ENCODE measurements around the gene CNTRL.
"Not testable (repeated sequence)": the region's sequence is repeated elsewhere in the genome, so short reads cannot be mapped to it uniquely, and the experiment has no call there.

Gene CNTRL

GRCh38 chr9:121178676-121179372 is 104.1 kb downstream of the CNTRL start:
- Histone ChIP-seq H3K4me1 (ENCODE audit: insufficient read depth, low read length, severe bottlenecking) (peaks cover 22% of the 10 kb centered on the region), H3K9ac (ENCODE audit: low read length) (no peak overlapping the region), H3K4me3 (ENCODE audit: low read depth, low read length, poor library complexity, severe bottlenecking) (no peak overlapping the region), H3K36me3 (ENCODE audit: insufficient read depth, low read length) (peaks cover 93% of the 10 kb centered on the region), H3K79me2 (ENCODE audit: insufficient read depth, low read length) (no peaks in the 10 kb centered on the region), H3K27me3 (ENCODE audit: insufficient read depth, low read length) (no peaks in the 10 kb centered on the region), H3K9me2 (ENCODE audit: low read depth, low read length) (no peaks in the 10 kb centered on the region), H2AFZ (ENCODE audit: low read length) (no peak overlapping the region), H3K4me2 (ENCODE audit: low read length) (no peak overlapping the region), H4K20me1 (ENCODE audit: insufficient read depth, low read length) (no peaks in the 10 kb centered on the region), H3K9me3 (ENCODE audit: low read length) (no peaks in the 10 kb centered on the region), H3F3A (ENCODE audit: insufficient read depth, low read length) (0 out of 2 replicates have a peak, but pooled peaks cover 8% of the 10 kb centered on the region), H3K27ac (ENCODE audit: low read depth, low read length, poor library complexity, severe bottlenecking) (no peak overlapping the region)
- TF ChIP-seq EZH2 (IDR thresholded peaks at IDR 0.05; ENCODE audit: borderline replicate concordance, low read length) (no peak), CTCF (IDR thresholded peaks at IDR 0.05; ENCODE audit: low read length) (no peak)

- H3K9me3 ChIP-seq (ENCODE audit: low read length); H2AFZ ChIP-seq (ENCODE audit: low read length); H3K9ac ChIP-seq (ENCODE audit: low read length); H3K79me2 ChIP-seq (ENCODE audit: insufficient read depth, low read length); H4K20me1 ChIP-seq (ENCODE audit: insufficient read depth, low read length); H3K4me2 ChIP-seq (ENCODE audit: low read length); H3F3A ChIP-seq (ENCODE audit: insufficient read depth, low read length); H3K4me3 ChIP-seq (ENCODE audit: low read depth, low read length, poor library complexity, severe bottlenecking); H3K9me2 ChIP-seq (ENCODE audit: low read depth, low read length); H3K27me3 ChIP-seq (ENCODE audit: insufficient read depth, low read length); H3K27ac ChIP-seq (ENCODE audit: low read depth, low read length, poor library complexity, severe bottlenecking): not testable (repeated sequence)
- Histone ChIP-seq H3K36me3 (ENCODE audit: insufficient read depth, low read length) (peaks cover 91% of the 10 kb centered on the region), H3K4me1 (ENCODE audit: insufficient read depth, low read length, severe bottlenecking) (peaks cover 26% of the 10 kb centered on the region)
Measured at GRCh38 chr9:121179373-121179721, 104.6 kb downstream of the CNTRL start.

DNA sequence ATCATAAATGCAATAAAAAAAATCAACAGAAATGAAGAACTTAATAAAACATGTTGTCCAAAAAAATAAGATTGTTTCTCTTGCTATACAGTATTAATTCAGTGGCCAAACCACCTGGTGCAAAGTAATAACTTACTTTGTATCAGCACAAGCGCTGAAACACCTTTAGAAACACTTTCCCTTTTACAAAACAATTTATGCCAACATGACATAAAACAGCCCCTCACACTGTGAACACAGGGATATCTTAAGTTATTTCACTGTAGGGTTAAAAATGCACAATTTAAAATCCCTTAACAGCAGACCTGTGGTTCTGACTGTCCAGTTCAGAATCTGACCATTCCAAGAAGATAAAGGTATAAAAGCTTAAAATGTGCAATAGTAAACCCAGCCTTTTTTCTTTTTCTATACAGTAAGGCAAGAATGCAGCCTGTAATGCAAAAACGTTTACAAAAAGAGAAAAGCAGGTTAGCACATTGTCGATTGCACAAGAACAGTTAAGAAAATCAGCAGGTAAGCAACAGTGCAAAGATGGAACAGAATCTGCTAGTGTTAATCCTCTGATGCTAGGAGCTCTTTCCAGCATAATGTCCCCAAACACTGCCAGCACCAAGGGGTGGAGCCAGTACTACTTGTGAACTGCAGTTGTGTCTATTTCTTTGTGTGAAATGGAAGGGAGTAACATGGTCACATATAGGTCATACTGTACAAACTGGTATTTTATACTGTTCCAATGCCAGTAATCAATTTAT is 105.4 kb downstream of the CNTRL start:
- Histone ChIP-seq H4K20me1 (ENCODE audit: insufficient read depth, low read length) (no peaks in the 10 kb centered on the region), H3F3A (ENCODE audit: insufficient read depth, low read length) (0 out of 2 replicates have a peak, but pooled peaks cover 8% of the 10 kb centered on the region), H3K27ac (ENCODE audit: low read depth, low read length, poor library complexity, severe bottlenecking) (no peak overlapping the region), H3K27me3 (ENCODE audit: insufficient read depth, low read length) (no peaks in the 10 kb centered on the region), H3K36me3 (ENCODE audit: insufficient read depth, low read length) (peaks cover 84% of the 10 kb centered on the region), H3K9me2 (ENCODE audit: low read depth, low read length) (no peaks in the 10 kb centered on the region), H3K4me2 (ENCODE audit: low read length) (no peak overlapping the region), H3K9me3 (ENCODE audit: low read length) (no peaks in the 10 kb centered on the region), H3K4me3 (ENCODE audit: low read depth, low read length, poor library complexity, severe bottlenecking) (no peak overlapping the region), H3K79me2 (ENCODE audit: insufficient read depth, low read length) (no peaks in the 10 kb centered on the region), H3K9ac (ENCODE audit: low read length) (no peak overlapping the region), H3K4me1 (ENCODE audit: insufficient read depth, low read length, severe bottlenecking) (peaks cover 28% of the 10 kb centered on the region), H2AFZ (ENCODE audit: low read length) (no peak overlapping the region)
- TF ChIP-seq EZH2 (IDR thresholded peaks at IDR 0.05; ENCODE audit: borderline replicate concordance, low read length) = no peak
- TF ChIP-seq CTCF (IDR thresholded peaks at IDR 0.05; ENCODE audit: low read length) = no peak

All from OCI-LY1 (cell line).